Activated gamma-delta T cell treated with Interleukin-2 at 50 U/mL for 16 hours (primary cell): ENCODE data around the gene TAX1BP1.
A peak's percentile ranks its signal among the peaks of the same experiment; 100 is the strongest.
"Not testable (repeated sequence)": the region's sequence is repeated elsewhere in the genome, so short reads cannot be mapped to it uniquely, and the experiment has no call there.

ENCODE experiments used
- DNase-seq: peaks from one replicate; pipeline ENCODE4 v3.0.0-alpha.2; 2020

The TAX1BP1 gene

GRCh38 chr7:27739301-27739908 lies 557 bp upstream of the TAX1BP1 start:
- DNase-seq: no peak

GRCh38 chr7:27740449-27741086 lies 606 bp downstream of the TAX1BP1 start:
- peak; percentile 78 for DNase-seq

GRCh38 chr7:27742091-27742710 lies 2.2 kb downstream of the TAX1BP1 start:
- DNase-seq: not testable (repeated sequence)

- DNase-seq: no peak
These were observed 5.2 kb downstream of the TAX1BP1 start for GRCh38 chr7:27745064-27745583.

- no peak for DNase-seq
These were observed 6.5 kb downstream of the TAX1BP1 start for GRCh38 chr7:27746486-27746885.

GRCh38 chr7:27746978-27747377 lies 7.0 kb downstream of the TAX1BP1 start:
- DNase-seq: no peak

GRCh38 chr7:27747589-27748368 lies 7.8 kb downstream of the TAX1BP1 start:
- no peak for DNase-seq

- DNase-seq: no peak
These were observed 10.4 kb downstream of the TAX1BP1 start for GRCh38 chr7:27750316-27750715.

GRCh38 chr7:27751888-27752660 lies 12.1 kb downstream of the TAX1BP1 start:
- no peak for DNase-seq

GRCh38 chr7:27753863-27754262 lies 13.9 kb downstream of the TAX1BP1 start:
- DNase-seq: no peak

- no peak for DNase-seq
These were observed 16.3 kb downstream of the TAX1BP1 start for GRCh38 chr7:27756298-27756697.

GRCh38 chr7:27759491-27759890 lies 19.5 kb downstream of the TAX1BP1 start:
- DNase-seq: no peak

- no peak for DNase-seq
These were observed 22.1 kb downstream of the TAX1BP1 start for GRCh38 chr7:27762062-27762461.

GRCh38 chr7:27763983-27764508 lies 24.1 kb downstream of the TAX1BP1 start:
- DNase-seq: no peak

- DNase-seq: no peak
These were observed 25.9 kb downstream of the TAX1BP1 start for GRCh38 chr7:27765841-27766240.

GRCh38 chr7:27767374-27767773 lies 27.4 kb downstream of the TAX1BP1 start:
- DNase-seq: no peak

- DNase-seq: no peak
These were observed 31.1 kb downstream of the TAX1BP1 start for GRCh38 chr7:27771111-27771510.

GRCh38 chr7:27774717-27775328 lies 34.9 kb downstream of the TAX1BP1 start:
- DNase-seq: no peak

GRCh38 chr7:27775782-27776181 lies 35.8 kb downstream of the TAX1BP1 start:
- no peak for DNase-seq

- no peak for DNase-seq
These were observed 37.7 kb downstream of the TAX1BP1 start for GRCh38 chr7:27777662-27778061.

GRCh38 chr7:27779873-27780272 lies 39.9 kb downstream of the TAX1BP1 start:
- DNase-seq: no peak

- DNase-seq: no peak
These were observed 41.2 kb downstream of the TAX1BP1 start for GRCh38 chr7:27781188-27781587.
